Neural cell (in vitro differentiated cells): ENCODE data around the gene PAQR5.

ENCODE experiments used
- CTCF ChIP-seq: fragments of 450-650 bp; IDR thresholded peaks from 2 replicates; pipeline ENCODE4 v1.5.1; 2014; ENCODE audit warnings: antibody characterized with exemption, mild to moderate bottlenecking, moderate library complexity; ENCODE audit not compliant: poor library complexity, severe bottlenecking
- EP300 ChIP-seq: fragments of 450-650 bp; conservative IDR thresholded peaks from 2 replicates; pipeline ENCODE4 v1.6.1; 2014; ENCODE audit warnings: antibody characterized with exemption, mild to moderate bottlenecking, moderate library complexity; ENCODE audit not compliant: poor library complexity, severe bottlenecking
- EZH2 ChIP-seq: fragments of 200-600, 300-800 bp; shearing (Covaris generic), sonication (generic); IDR thresholded peaks from 2 replicates; pipeline ENCODE4 v1.6.1; 2014; ENCODE audit warnings: antibody characterized with exemption, low read length, borderline replicate concordance, mild to moderate bottlenecking; ENCODE audit not compliant: insufficient read depth, poor library complexity, severe bottlenecking
- MXI1 ChIP-seq: fragments of 450-650 bp; conservative IDR thresholded peaks from 2 replicates; pipeline ENCODE4 v1.6.1; 2014; ENCODE audit warnings: antibody characterized with exemption, mild to moderate bottlenecking; ENCODE audit not compliant: poor library complexity, severe bottlenecking
- POLR2AphosphoS5 ChIP-seq: IDR thresholded peaks from 2 replicates; pipeline ENCODE4 v1.6.1; 2012
- RAD21 ChIP-seq: fragments of 450-650 bp; conservative IDR thresholded peaks from 2 replicates; pipeline ENCODE4 v1.6.1; 2014; ENCODE audit warnings: antibody characterized with exemption, mild to moderate bottlenecking, moderate library complexity
- REST ChIP-seq: IDR thresholded peaks from 2 replicates; pipeline ENCODE4 v1.6.1; 2012; ENCODE audit warnings: borderline replicate concordance
- SMC3 ChIP-seq: fragments of 450-650 bp; conservative IDR thresholded peaks from 2 replicates; pipeline ENCODE4 v1.6.1; 2014; ENCODE audit warnings: antibody characterized with exemption, mild to moderate bottlenecking, moderate library complexity; ENCODE audit not compliant: poor library complexity
- TAF1 ChIP-seq: IDR thresholded peaks from 2 replicates; pipeline ENCODE4 v1.6.1; 2012; ENCODE audit warnings: low read depth

GRCh38 chr15:69282104-69282743 lies 16.5 kb upstream of the PAQR5 start:
- TF ChIP-seq CTCF (no peak), POLR2AphosphoS5 (no peak), EP300 (no peak), REST (no peak), SMC3 (no peak), EZH2 (no peak), MXI1 (no peak), RAD21 (no peak), TAF1 (no peak)
